WTC11 (cell line): ENCODE measurements around the gene CROCC2.

Experiments
- ELF4 ChIP-seq: sonication (generic); formaldehyde crosslinking; IDR thresholded peaks from 2 replicates; pipeline ENCODE4 v1.8.1; 2022; ENCODE audit warnings: low read depth, mild to moderate bottlenecking, moderate library complexity, missing genetic modification reagents
- JUN ChIP-seq: sonication (generic); formaldehyde crosslinking; IDR thresholded peaks from 2 replicates; pipeline ENCODE4 v1.8.0; 2023; ENCODE audit warnings: mild to moderate bottlenecking, missing genetic modification reagents
- TF ChIP-seq, protein P1 (sequence below): fragments of 200-600 bp; IDR thresholded peaks from 2 replicates; pipeline ENCODE4 v1.8.0; 2022; ENCODE audit warnings: antibody characterized with exemption

DNA sequence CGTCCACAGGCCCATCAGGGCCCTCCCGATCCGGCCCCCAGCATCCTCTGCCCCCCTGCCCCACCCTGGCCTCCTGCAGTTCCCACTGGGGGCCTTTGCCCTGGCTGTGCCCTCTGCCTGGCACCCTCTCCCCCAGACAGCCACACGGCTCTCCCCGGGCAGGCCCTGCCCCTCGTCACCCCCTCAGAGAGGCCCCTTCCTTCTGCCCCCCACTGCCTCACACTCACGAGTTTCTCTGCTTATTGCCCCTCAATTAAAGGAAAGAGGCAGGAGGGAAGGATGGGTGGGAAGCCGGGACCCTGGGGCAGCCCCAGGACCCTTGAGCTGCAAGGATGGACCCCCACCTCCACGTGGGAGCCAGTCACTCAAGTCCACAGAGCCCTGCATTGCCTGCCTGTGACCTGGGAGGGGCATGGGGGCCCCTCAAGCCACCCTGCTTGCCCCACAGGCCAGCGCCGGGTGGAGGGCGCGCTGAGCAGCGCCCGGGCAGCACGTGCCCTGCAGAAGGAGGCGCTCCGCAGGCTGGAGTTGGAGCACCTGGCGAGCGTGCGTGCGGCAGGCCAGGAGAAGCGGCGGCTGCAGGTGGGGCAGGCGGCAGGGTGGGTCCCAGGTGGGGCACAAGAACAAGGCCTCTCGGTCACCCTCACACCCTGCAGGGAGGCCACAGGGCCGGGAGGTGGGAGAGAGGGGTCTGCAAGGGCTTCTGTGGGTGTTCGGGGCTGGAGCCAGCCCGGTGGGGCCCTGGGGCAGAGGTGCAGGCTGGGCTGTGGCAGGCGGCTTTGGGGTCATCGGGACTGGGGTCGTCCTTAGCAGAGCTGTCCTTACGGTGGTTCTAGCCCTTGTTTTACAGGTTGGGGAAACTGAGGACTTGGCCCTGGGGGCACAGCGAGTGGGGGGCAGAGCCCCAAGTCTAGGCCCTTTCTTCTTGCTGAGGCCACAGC lies 61.8 kb downstream of the CROCC2 start:
- TF ChIP-seq JUN (CRISPR knock-in tag) (no peak), ELF4 (CRISPR knock-in tag) (no peak)
- TF ChIP-seq, protein P1, sequence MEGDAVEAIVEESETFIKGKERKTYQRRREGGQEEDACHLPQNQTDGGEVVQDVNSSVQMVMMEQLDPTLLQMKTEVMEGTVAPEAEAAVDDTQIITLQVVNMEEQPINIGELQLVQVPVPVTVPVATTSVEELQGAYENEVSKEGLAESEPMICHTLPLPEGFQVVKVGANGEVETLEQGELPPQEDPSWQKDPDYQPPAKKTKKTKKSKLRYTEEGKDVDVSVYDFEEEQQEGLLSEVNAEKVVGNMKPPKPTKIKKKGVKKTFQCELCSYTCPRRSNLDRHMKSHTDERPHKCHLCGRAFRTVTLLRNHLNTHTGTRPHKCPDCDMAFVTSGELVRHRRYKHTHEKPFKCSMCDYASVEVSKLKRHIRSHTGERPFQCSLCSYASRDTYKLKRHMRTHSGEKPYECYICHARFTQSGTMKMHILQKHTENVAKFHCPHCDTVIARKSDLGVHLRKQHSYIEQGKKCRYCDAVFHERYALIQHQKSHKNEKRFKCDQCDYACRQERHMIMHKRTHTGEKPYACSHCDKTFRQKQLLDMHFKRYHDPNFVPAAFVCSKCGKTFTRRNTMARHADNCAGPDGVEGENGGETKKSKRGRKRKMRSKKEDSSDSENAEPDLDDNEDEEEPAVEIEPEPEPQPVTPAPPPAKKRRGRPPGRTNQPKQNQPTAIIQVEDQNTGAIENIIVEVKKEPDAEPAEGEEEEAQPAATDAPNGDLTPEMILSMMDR, result no peak
